ENCODE results near the gene SLC51A.
"Not testable (repeated sequence)": the region's sequence is repeated elsewhere in the genome, so short reads cannot be mapped to it uniquely, and the experiment has no call there.

SLC51A gene

DNA sequence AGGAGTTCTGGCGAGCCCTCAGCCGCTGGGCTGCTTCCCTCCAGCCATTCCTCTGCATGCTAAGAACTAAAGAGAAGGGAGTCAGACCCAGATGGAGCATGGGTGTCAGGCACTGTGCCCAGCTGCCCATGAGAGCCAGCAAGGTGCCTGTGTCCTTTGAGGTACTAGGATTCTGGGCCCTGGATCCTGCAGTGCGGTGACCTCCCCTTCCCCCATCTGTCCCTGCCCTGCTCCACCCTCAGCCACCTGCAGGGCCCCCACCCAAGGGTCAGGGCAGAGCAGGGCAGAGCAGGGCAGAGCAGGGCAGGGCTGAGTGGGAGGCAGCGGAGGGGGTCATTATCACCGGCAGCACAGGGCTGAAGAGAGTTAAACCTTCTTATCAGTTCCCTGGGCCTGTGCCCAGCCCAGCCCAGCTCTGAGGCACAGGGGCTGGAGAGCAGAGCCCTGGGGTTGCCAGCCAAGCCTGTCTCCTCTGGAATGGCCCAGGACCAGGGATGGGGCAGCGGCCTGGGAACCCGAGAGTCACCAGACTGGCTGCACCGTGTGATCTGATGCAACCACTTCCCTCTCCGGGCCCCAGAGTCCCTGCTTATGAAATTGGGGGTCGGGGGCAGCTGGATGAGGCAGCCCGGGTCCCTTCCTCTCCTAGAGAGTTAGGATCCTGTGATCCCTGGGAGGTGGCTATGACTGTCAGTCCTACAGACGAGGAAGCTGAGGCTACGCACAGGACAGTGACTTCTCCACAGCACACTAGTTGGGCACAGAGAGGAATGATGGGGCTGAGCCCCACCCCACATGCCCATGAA lies 22.4 kb upstream of the SLC51A start:
- DNase-seq = no peak

DNA sequence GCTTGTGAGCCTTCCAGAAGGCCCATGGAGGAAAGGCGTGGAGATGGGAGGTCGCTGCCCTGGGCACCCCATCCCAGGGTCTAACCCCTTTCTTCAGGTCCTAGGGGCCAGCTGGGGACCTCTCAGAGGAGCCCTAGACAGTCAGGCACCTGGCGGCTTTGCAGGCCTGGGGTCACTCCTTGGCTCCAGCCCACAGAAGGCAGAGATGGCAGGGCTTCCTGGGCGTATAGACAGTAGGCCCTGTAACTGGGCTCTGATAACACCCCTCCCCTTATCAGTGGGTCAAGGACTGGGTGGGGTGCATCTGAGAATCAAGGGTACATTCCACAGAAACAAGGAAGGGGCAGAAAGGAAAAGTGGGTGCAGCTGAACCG lies 21.8 kb upstream of the SLC51A start:
- DNase-seq = no peak

GRCh38 chr3:196195664-196196265 lies 20.6 kb upstream of the SLC51A start:
- DNase-seq = no peak

DNA sequence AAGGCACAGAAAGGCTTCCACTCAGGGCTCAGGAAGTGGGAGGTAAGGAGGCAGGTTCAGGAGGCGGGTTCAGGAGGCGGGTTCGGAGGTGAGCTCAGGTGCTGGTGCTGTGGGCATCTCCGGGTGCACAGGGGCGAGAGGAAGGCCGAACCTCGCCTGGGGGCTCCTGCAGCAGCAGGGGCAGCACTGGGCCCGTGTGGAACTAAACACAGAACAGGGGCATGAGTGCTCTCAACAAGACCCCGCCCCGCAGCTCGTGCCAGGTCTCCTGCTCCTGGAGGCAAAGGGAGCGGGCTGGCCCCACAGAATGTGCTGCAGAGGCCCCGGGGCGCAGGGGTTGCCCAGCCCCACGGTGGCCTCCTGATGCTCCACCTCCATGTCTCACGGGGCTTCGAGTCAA lies 18.8 kb upstream of the SLC51A start:
- no peak for DNase-seq

DNA sequence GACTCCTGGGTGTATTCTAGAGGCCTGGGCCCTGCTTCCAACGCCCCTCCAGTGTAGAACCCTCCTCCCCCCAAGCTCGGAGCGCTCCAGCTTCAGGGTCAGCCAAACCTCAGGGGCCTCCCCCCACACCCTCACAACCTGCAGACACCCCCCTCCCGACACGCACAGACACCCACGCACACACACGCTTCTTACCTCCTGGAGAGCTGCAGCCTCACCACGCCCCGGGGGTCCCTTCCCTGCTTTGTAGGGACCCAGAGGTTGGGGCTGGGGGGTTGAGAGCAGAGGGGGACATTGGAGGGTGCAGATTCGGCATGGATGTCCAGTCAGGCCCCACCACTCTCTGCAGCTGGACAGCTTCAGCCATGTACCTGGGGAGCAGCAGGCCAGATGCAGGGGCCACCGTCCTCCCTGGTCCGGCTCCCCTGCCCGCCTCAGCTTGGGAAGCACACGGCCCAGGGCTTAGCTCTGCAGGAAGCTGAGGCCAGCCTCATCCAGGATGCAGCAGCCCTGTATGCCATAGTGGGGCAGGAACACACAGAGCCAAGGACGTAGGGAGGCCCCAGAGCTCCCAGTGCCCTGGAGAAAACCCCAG lies 18.2 kb upstream of the SLC51A start:
- no peak for DNase-seq

GRCh38 chr3:196198771-196199753 lies 17.3 kb upstream of the SLC51A start:
- DNase-seq = no peak

DNA sequence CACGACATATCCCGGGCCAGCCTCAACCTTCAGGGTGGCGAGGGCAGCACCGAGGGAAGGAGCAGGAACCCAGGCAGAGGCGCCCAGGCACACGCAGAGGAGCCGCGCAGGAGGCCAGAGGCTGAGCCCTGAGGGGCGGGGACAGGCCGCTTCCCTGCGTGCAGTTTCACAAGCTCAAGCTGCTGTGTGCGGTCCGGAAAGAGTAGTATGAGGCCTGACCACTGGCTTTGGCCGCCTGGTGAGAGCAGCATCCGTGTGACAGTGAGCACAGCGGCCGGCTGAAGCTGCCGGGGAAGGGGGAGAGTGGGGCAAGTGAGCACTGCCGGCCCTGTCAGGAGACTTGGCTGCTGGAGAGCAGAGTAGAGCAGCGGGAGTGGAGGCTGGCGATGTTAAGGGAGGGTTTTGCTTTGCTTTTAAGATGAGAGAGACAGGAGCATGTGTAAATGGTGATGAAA lies 13.8 kb upstream of the SLC51A start:
- no peak for DNase-seq

GRCh38 chr3:196203846-196204245 lies 12.5 kb upstream of the SLC51A start:
- DNase-seq = no peak

- not testable (repeated sequence) for DNase-seq
Measured at GRCh38 chr3:196205442-196206205, 10.7 kb upstream of the SLC51A start.

DNA sequence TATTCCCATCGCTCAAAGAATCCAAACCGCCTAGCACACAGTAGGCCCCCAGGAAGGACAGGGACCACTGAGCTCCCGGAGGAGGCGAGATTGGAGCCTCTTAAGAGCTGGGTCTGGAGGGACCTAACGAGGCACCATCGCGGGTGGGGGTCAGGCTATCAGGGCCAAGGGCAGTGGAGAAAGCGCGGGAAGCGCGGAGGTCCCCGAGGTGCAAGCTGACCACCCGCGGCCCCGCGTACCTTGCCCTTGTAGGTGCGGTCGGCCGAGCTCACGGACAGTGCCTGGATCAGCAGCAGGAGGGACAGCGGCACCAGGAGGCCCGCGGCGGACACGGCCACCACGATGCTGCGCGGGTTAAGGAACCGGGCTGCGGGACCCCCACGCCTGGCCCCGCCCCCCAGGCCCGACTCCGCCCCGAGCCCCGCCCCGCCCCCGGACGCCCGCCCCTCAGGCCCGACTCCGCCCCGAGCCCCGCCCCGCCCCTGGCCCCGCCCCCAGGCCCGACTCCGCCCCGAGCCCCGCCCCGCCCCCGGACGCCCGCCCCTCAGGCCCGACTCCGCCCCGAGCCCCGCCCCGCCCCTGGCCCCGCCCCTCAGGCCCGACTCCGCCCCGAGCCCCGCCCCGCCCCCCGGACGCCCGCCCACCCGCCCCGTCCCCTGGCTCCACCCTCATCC lies 9.0 kb upstream of the SLC51A start:
- no peak for DNase-seq

DNA sequence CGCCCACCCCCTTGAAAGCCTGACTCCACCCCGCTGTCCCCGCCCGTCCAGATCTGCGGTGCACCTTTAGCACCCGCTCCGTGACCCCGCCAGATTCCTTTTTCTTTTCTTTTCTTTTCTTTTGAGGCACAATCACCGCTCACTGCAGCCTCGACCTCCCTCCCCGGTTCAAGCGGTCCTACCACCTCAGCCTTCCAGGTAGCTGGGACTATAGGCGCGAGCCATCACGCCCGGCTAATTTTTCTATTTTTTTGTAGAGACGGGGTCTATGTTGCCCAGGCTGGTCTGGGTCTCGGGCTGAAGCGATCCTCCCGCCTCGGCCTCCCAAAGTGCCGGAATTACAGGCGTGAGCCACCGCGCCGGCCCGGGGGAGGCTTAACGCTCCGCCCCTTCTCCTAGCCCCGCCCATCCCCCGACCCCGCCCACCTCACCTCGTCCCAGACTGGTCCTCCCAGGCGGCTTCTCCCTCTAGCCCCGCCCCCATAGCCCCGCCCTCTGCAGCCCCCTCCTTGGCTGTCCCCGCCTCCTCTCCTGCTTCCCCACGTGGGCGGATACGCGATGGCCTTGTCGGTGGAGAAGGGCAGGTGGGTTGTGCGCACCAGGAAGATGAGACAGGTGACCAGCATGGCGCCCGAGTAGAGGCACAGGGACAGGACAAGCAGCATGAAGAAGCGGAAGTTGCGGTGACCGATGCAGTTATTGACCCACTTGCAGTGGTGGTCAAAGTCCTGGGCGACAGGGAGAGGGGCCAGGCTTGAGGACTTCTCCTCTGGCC lies 8.3 kb upstream of the SLC51A start:
- DNase-seq = peak; percentile 78

DNA sequence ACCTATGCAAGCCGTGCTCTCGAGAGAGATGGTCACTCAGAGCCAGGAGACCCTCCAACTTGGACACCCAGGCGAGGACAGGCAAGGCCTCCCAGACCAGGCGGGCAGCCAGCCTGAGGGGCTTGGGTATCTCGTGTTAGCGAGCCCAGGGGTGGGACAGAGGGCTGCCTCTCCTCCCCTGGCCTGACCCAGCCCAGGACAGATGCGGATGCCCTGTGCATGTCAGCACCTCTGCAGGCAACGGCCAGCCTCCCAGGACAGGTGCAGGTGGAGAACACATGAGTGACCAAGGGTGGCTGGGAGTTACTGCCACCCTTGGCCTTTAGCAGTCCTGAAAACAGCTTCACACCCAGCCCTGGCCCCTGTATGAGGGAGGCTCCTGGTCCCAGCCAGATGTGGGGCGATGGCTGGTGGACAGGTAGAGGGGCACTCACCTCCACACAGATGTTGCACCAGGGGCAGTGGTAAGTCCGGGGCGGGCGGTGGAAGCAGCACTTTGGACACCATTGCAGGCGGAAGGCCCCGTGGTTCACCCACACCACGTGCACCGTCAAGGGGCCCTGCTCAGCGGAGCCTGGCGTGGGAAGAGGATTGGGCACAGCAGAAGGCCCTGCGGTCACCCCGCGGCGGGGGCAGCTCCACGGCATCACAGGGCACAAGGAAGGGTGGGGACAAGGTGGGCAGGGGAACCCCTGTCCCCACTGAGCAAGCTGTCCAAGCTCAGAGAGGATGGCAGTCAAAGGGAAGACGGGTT lies 7.2 kb upstream of the SLC51A start:
- DNase-seq = no peak

DNA sequence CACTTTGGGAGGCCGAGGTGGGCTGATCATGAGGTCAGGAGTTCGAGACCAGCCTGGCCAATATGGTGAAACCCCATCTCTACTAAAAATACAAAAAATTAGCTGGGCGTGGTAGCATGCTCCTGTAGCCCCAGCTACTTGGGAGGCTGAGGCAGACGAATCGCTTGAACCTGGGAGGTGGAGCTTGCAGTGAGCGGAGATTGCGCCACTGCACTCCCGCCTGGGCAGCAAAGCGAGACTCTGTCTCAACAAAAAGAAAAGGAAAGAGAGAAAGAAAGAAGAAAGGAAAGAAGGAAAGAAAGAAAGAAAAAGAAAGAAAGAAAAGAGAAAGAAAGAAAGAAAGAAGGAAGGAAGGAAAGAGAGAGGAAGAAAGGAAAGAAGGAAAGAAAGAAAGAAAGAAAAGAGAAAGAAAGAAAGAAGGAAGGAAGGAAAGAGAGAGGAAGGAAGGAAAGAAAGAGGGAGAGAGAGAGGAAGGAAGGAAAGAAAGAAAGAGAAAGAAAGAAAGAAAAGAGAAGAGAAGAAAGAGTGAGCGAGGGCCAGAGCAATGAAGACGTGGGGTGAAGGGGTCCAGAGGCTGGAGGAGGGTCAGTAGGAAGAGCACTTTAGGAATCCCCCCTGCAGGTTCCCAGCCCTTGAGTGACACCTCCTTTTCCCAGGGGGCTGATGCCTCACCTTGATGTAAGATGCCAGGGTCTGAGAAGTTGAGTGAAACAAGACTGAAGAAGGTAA lies 6.2 kb upstream of the SLC51A start:
- DNase-seq = not testable (repeated sequence)

DNA sequence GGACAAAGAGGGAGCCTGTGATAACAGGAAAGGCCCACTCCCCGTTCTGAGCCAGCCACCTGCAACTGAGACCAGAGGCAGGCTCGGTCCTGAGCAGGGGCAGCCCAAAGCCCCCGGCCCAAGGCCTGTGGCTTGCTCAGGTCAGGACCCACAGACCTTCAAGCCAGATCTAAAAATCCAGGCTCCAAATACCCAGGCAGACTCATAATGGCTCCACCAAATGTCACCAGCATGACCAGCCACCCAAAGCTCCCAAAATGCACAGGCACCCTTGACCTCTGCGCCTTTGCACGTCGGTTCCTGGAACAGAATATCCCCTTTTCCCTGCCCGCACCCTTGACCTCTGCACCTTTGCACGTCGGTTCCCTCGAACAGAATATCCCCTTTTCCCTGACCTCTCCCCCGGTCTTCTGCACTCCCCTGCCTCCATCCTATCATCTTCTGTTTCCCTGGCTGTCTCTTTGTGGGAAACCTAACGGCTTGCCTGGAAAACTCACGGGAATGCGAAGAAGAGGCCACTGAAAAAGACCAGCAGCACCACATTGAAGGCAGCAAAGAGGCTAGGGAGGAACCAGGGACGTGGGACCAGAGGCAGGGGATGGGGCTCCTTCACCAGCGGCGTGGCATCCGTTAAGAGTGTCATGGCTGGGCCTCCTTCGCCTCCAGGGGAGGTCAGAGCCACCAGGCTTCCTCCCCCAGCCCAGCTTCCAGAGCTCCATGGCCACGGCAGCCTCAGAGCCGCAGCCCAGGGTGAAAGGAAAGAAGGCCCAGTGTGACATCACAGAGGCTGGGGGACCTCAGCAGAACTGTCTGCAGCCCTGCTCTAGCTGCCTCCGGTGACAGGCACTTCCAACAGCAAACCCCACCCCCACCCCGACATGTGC lies 5.4 kb upstream of the SLC51A start, which contains the start of gene ZDHHC19:
Gene ZDHHC19, minus strand, starts transcription at position 728 of the 884 bp plus-strand sequence. Its CDS starts 85 bp downstream, at position 643.
- no peak for DNase-seq

DNA sequence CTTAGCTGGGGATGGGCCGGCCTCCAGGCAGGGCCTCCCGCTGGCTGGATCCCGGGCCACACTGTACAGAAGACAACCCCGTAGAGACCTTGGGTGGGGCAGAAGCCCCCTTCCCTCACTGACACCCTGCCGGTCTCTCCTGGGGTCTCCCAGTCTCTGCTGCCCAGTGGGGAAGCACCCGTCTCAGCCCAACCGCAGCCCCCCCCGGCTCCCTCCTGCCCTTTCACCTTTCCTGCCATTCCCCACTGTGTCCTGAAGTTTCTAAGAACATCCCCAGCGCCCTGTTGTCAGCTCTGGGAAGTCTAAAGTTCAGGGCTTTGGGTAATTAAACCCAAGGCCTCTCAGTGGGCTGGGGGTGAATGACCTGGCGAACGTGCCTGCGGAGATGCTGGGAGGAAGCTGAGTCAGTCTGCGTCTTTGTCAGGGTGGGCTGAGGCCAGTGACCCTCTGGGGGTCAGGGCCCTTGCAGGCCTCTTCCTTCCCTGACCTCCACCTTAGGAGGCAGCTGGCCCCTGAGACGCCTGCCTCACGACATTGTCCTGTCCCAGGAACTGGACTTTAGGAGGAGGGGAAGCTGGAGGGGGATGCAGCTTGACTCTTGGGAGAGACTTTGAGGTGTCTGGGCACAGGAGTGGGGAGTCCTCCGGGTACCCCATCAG lies 1.4 kb upstream of the SLC51A start:
- DNase-seq = no peak

GRCh38 chr3:196215493-196216020 lies 777 bp upstream of the SLC51A start:
- no peak for DNase-seq

DNA sequence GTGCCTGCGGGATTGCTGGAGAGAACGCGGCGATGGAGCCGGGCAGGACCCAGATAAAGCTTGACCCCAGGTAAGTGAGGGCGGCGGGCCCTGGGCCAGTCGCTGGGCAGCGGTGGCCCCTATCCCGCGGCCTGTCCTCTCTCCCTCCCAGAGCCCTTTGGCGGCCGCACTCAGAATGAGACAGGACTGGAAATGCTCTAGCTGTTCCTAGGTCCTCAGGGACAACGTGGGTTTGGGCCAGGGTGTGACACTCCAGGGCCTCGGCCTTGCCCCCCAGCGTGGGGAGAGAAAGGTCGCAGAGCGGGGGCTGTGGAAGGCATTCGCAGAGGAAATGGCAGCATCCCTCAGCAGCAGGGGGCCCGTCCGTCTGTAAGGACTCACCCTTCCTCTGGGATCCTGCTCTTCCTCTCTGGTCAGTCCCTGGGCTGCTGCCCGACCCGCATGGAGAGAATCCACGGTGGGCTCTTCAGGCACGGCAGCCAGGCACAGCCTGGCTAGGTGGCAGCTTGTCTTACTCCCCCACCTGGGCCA lies 412 bp downstream of the SLC51A start:
- DNase-seq = no peak
